ENCODE results near the gene NT5DC1.

NT5DC1 gene

GRCh38 chr6:116100419-116101301 lies at the start of gene NT5DC1:
Gene NT5DC1 (plus strand): TSS chr6:116100853. CDS start chr6:116100931, 78 bp downstream.
- TF ChIP-seq CTCF (IDR thresholded peaks at IDR 0.05; ENCODE audit: extremely low read depth, insufficient read depth, missing control alignments): peak; percentile 33

GRCh38 chr6:116051244-116051643 lies 49.4 kb upstream of the NT5DC1 start:
- TF ChIP-seq CTCF (IDR thresholded peaks at IDR 0.05; ENCODE audit: extremely low read depth, insufficient read depth, missing control alignments): no peak
- DNase-seq (ENCODE audit: low spot score): no peak
- in situ Hi-C loops (cut with MboI; ENCODE audit: low pct_unique_long_range_greater_than_20kb, low sequenced_read_pairs, unreplicated experiment): no loop called here

More at GRCh38 chr6:116100419-116101301, at the start of gene NT5DC1:
- in situ Hi-C loops (cut with MboI; ENCODE audit: low pct_unique_long_range_greater_than_20kb, low sequenced_read_pairs, unreplicated experiment): no loop called here
- DNase-seq (ENCODE audit: low spot score): peak; percentile 94

- no peak for TF ChIP-seq CTCF (IDR thresholded peaks at IDR 0.05; ENCODE audit: extremely low read depth, insufficient read depth, missing control alignments)
- in situ Hi-C loops (cut with MboI; ENCODE audit: low pct_unique_long_range_greater_than_20kb, low sequenced_read_pairs, unreplicated experiment): no loop called here
- no peak for DNase-seq (ENCODE audit: low spot score)
These were observed 45.1 kb upstream of the NT5DC1 start for GRCh38 chr6:116055513-116055912.

GRCh38 chr6:116057766-116058165 lies 42.9 kb upstream of the NT5DC1 start:
- no peak for DNase-seq (ENCODE audit: low spot score)
- no peak for TF ChIP-seq CTCF (IDR thresholded peaks at IDR 0.05; ENCODE audit: extremely low read depth, insufficient read depth, missing control alignments)
- in situ Hi-C loops (cut with MboI; ENCODE audit: low pct_unique_long_range_greater_than_20kb, low sequenced_read_pairs, unreplicated experiment): no loop called here

- TF ChIP-seq CTCF (IDR thresholded peaks at IDR 0.05; ENCODE audit: extremely low read depth, insufficient read depth, missing control alignments): no peak
- in situ Hi-C loops (cut with MboI; ENCODE audit: low pct_unique_long_range_greater_than_20kb, low sequenced_read_pairs, unreplicated experiment): no loop called here
- peak; percentile 9 for DNase-seq (ENCODE audit: low spot score)
These were observed 40.7 kb upstream of the NT5DC1 start for GRCh38 chr6:116059713-116060571.

GRCh38 chr6:116060572-116061283 lies 39.9 kb upstream of the NT5DC1 start, which contains the start of gene FRK:
Gene FRK (minus strand): TSS chr6:116060891. CDS start chr6:116060311, 580 bp downstream.
- in situ Hi-C loops (cut with MboI; ENCODE audit: low pct_unique_long_range_greater_than_20kb, low sequenced_read_pairs, unreplicated experiment): no loop called here
- no peak for DNase-seq (ENCODE audit: low spot score)
- TF ChIP-seq CTCF (IDR thresholded peaks at IDR 0.05; ENCODE audit: extremely low read depth, insufficient read depth, missing control alignments): no peak
